ENCODE measurements around the gene CACNA1H.

DNA sequence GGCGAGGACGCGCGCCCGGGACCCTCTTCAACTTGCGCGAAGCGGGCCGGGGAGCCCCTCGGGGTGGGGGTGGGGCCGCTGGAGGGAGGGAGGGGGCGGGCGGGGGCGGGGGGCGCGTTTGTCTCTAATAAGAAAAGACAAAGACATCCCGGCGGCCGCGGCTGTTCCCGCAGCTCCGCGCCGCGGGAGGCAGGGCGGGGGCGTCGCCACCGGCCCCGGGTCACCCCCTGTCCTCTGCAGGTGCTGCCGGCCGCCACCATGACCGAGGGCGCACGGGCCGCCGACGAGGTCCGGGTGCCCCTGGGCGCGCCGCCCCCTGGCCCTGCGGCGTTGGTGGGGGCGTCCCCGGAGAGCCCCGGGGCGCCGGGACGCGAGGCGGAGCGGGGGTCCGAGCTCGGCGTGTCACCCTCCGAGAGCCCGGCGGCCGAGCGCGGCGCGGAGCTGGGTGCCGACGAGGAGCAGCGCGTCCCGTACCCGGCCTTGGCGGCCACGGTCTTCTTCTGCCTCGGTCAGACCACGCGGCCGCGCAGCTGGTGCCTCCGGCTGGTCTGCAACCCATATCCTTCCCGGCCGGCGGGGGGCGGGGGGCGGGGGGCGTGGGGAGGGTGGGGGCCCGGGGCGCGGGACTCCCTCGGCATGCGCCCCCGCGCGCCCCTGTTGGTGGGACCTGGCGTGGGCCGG, 714 bp downstream of the CACNA1H start:
- TF ChIP-seq CTCF (IDR thresholded peaks at IDR 0.05 in 2 of 3, conservative IDR thresholded peaks at IDR 0.05 in 1 of 3; ENCODE audit: borderline replicate concordance in 1 of 3, insufficient read depth in 1 of 3, low read depth in 2 of 3, low read length in 2 of 3) (no peak), FOSL1 (IDR thresholded peaks at IDR 0.05; ENCODE audit: low read depth) (no peak), EZH2 (IDR thresholded peaks at IDR 0.05) (no peak), JUND (IDR thresholded peaks at IDR 0.05) (no peak), REST (IDR thresholded peaks at IDR 0.05; ENCODE audit: low read depth) (no peak), SIN3A (IDR thresholded peaks at IDR 0.05; ENCODE audit: low read depth) (no peak)
